IMR-90 (cell line): ENCODE data around the gene FAM83G. TPM values are rescaled to one million over a fixed set of nuclear protein-coding genes. Genes with fewer than 3 reads are reported as not detected.

Experiments used
- ATAC-seq: fragments of 200-7000 bp; cut with Tn5 transposase; 2 replicates; pipeline ENCODE4 v1.9.1; 2020; ENCODE audit warnings: low read depth, mild to moderate bottlenecking, moderate library complexity
- BruUV-seq: library from RNA; stranded (reverse); fragments of 400-500 nt; replicated peaks from 2 replicates; lab custom pipeline; 2021; lab: Mats Ljungman, UMichigan
- CTCF ChIA-PET: fragments of 300-600 bp; formaldehyde crosslinking; extraction: SDS; loops from one replicate; lab custom pipeline; 2021; ENCODE audit warnings: antibody characterized with exemption; lab: Yijun Ruan, JAX
- POLR2A ChIA-PET: fragments of 300-600 bp; sonication (Branson Sonifier 250); formaldehyde crosslinking; loops from one replicate; lab custom pipeline; 2022; ENCODE audit warnings: antibody characterized with exemption; ENCODE audit not compliant: unreplicated experiment; lab: Charles Lee
- DNase-seq: peaks from one replicate; pipeline ENCODE4 v3.0.0; 2013
- H2AFZ ChIP-seq: replicated peaks from 2 replicates; pipeline ENCODE3; 2013; ENCODE audit warnings: low read length, mild to moderate bottlenecking; ENCODE audit not compliant: poor library complexity
- H2AK5ac ChIP-seq: 2 replicates; pipeline ENCODE4 v1.6.1; 2013; ENCODE audit warnings: low read depth, low read length, inconsistent platforms
- H2AK9ac ChIP-seq: replicated peaks from 2 replicates; pipeline ENCODE3; 2013; ENCODE audit warnings: mild to moderate bottlenecking, low read depth, low read length, moderate library complexity; ENCODE audit not compliant: poor library complexity
- H2BK120ac ChIP-seq: 2 replicates; pipeline ENCODE4 v1.6.1; 2013; ENCODE audit warnings: low read depth, low read length, inconsistent platforms
- H2BK15ac ChIP-seq: 3 replicates; pipeline ENCODE4 v1.6.1; 2013; ENCODE audit warnings: low read depth, low read length, inconsistent platforms
- H2BK20ac ChIP-seq: 2 replicates; pipeline ENCODE4 v1.6.1; 2013; ENCODE audit warnings: low read depth, mild to moderate bottlenecking, inconsistent platforms, low read length, moderate library complexity
- H2BK5ac ChIP-seq: 2 replicates; pipeline ENCODE4 v1.6.1; 2013; ENCODE audit warnings: mild to moderate bottlenecking, low read depth, low read length, inconsistent platforms; ENCODE audit not compliant: poor library complexity, severe bottlenecking
- H3K14ac ChIP-seq: replicated peaks from 2 replicates; pipeline ENCODE4 v1.6.1; 2013; ENCODE audit warnings: low read depth, low read length, inconsistent platforms
- H3K18ac ChIP-seq: 2 replicates; pipeline ENCODE4 v1.6.1; 2013; ENCODE audit warnings: low read depth, low read length, control low read depth
- H3K23ac ChIP-seq: 2 replicates; pipeline ENCODE4 v1.6.1; 2013; ENCODE audit warnings: low read depth, low read length, inconsistent platforms
- H3K27ac ChIP-seq: 2 replicates; pipeline ENCODE4 v1.5.1; 2013; ENCODE audit warnings: mild to moderate bottlenecking, control low read depth, low read length; ENCODE audit not compliant: insufficient read depth
- H3K27me3 ChIP-seq: 2 replicates; pipeline ENCODE4 v1.6.1; 2013; ENCODE audit warnings: low read length; ENCODE audit not compliant: control insufficient read depth, insufficient read depth
- H3K36me3 ChIP-seq: 2 replicates; pipeline ENCODE4 v1.6.1; 2013; ENCODE audit warnings: low read length, mixed read lengths; ENCODE audit not compliant: control insufficient read depth, insufficient read depth
- H3K4ac ChIP-seq: 2 replicates; pipeline ENCODE4 v1.6.1; 2013; ENCODE audit warnings: low read depth, low read length, inconsistent platforms
- H3K4me1 ChIP-seq: 2 replicates; pipeline ENCODE4 v1.6.1; 2013; ENCODE audit warnings: low read length, mixed read lengths; ENCODE audit not compliant: control insufficient read depth, insufficient read depth
- H3K4me2 ChIP-seq: 2 replicates; pipeline ENCODE4 v1.6.1; 2013; ENCODE audit warnings: low read depth, mild to moderate bottlenecking, control low read depth, low read length, moderate library complexity
- H3K4me3 ChIP-seq: 2 replicates; pipeline ENCODE4 v1.5.1; 2013; ENCODE audit warnings: low read depth, mild to moderate bottlenecking, control low read depth, low read length, moderate library complexity; ENCODE audit not compliant: insufficient read depth
- H3K56ac ChIP-seq: 2 replicates; pipeline ENCODE4 v1.6.1; 2013; ENCODE audit warnings: low read length, inconsistent platforms; ENCODE audit not compliant: insufficient read depth; ENCODE audit errors: extremely low read depth
- H3K79me1 ChIP-seq, 2 experiments: 2 replicates each; pipeline ENCODE4 v1.6.1; 2013; ENCODE audit warnings: low read length in 2 of 2, inconsistent platforms in 1 of 2, low read depth in 1 of 2
- H3K9ac ChIP-seq: 2 replicates; pipeline ENCODE4 v1.6.1; 2013; ENCODE audit warnings: low read depth, low read length, control low read depth
- H3K9me1 ChIP-seq: 2 replicates; pipeline ENCODE4 v1.6.1; 2013; ENCODE audit warnings: low read length, inconsistent platforms; ENCODE audit not compliant: insufficient read depth
- H3K9me3 ChIP-seq: 2 replicates; pipeline ENCODE4 v1.6.1; 2013; ENCODE audit warnings: low read length; ENCODE audit not compliant: control insufficient read depth, insufficient read depth
- H4K20me1 ChIP-seq: 2 replicates; pipeline ENCODE4 v1.6.1; 2013; ENCODE audit warnings: low read length, inconsistent platforms; ENCODE audit not compliant: insufficient read depth
- H4K5ac ChIP-seq: 2 replicates; pipeline ENCODE4 v1.6.1; 2013; ENCODE audit warnings: mild to moderate bottlenecking, low read depth, low read length, control low read depth
- H4K8ac ChIP-seq, 2 experiments: 2 replicates each; pipeline ENCODE4 v1.6.1; 2013; ENCODE audit warnings: low read depth in 2 of 2, low read length in 2 of 2, control low read depth in 1 of 2, inconsistent platforms in 1 of 2
- H4K91ac ChIP-seq: 2 replicates; pipeline ENCODE4 v1.6.1; 2013; ENCODE audit warnings: low read depth, low read length, inconsistent platforms; ENCODE audit not compliant: insufficient read depth
- BHLHE40 ChIP-seq: fragments of 150-350 bp; IDR thresholded peaks from 2 replicates; pipeline ENCODE4 v1.6.1; 2016; ENCODE audit warnings: mild to moderate bottlenecking, low read depth, low read length
- CHD1 ChIP-seq: IDR thresholded peaks from 2 replicates; pipeline ENCODE4 v1.6.1; 2012; ENCODE audit warnings: low read depth, low read length, improper control_type of control experiment
- RAD21 ChIP-seq: IDR thresholded peaks from 2 replicates; pipeline ENCODE4 v1.6.1; 2012; ENCODE audit warnings: low read length, improper control_type of control experiment
- WGBS, 2 experiments: methylation state at CpG; one replicate each; pipeline versions ENCODE4 v1.1.5 to v1.1.7; 2013; ENCODE audit warnings: missing lambda C conversion rate in 2 of 2; ENCODE audit not compliant: insufficient read length in 1 of 2; ENCODE audit errors: extremely low coverage in 2 of 2; 5-methylcytosine and 5-hydroxymethylcytosine counted together
- dilution Hi-C: fragments of 300-500 bp; cut with HindIII; formaldehyde crosslinking; loops from one replicate; pipeline ENCODE4 v1.14.3; 2018; ENCODE audit warnings: low sequenced_read_pairs; ENCODE audit not compliant: unreplicated experiment
- in situ Hi-C: fragments of 300-500 bp; cut with MboI; formaldehyde crosslinking; loops from 3 replicates; pipeline ENCODE4 v1.14.3; 2019; ENCODE audit warnings: low sequenced_read_pairs, inconsistent platforms, mixed read lengths
- intact Hi-C: fragments of 100-400 bp; cut with micrococcal nuclease; formaldehyde crosslinking; loops from 2 replicates; pipeline ENCODE4 v1.10.0; 2022
- polyA plus RNA-seq, 3 experiments: library from polyadenylated mRNA; depleted of rRNA; stranded (reverse); fragments of >200 nt; gene quantifications; 2 replicates each; pipeline ENCODE4 v1.2.3, GENCODE V29; 2012; ENCODE audit warnings: low replicate concordance in 1 of 3
- total RNA-seq: library from RNA; depleted of rRNA; stranded (reverse); fragments of >200 nt; gene quantifications from 2 replicates; pipeline ENCODE4 v1.2.3, GENCODE V29; 2012

The FAM83G gene
- total and polyA plus RNA-seq, 2 of the 4 experiments (the other 2 are of a cell fraction), result 9.5 to 12.6 TPM

- no peak overlapping the region for H2AK5ac ChIP-seq
- H2AFZ ChIP-seq, result no peak overlapping the region
- ATAC-seq, result no peak
- H3K23ac ChIP-seq, result no peak overlapping the region
- dilution Hi-C loops, result no loop called here
- H4K8ac ChIP-seq, result no peak overlapping the region
- H3K27ac ChIP-seq, result no peak overlapping the region
- H3K18ac ChIP-seq, result no peak overlapping the region
- H3K79me1 ChIP-seq, result peaks cover 16 to 31% of the 10 kb centered on the region in 2 experiments
- no peak overlapping the region for H3K4me2 ChIP-seq
- no peak overlapping the region for H2BK5ac ChIP-seq
- no peaks in the 10 kb centered on the region for H3K4me1 ChIP-seq
- no peaks in the 10 kb centered on the region for H3K27me3 ChIP-seq
- H3K9me1 ChIP-seq, result peaks cover 9% of the 10 kb centered on the region
- no peaks in the 10 kb centered on the region for H3K9me3 ChIP-seq
- H2AK9ac ChIP-seq, result no peak overlapping the region
- intact Hi-C loops, result no loop called here
- H3K36me3 ChIP-seq, result peaks cover 50% of the 10 kb centered on the region
- no peak overlapping the region for H4K5ac ChIP-seq
- H3K4me3 ChIP-seq, result no peak overlapping the region
- in situ Hi-C loops, result no loop called here
- no peak overlapping the region for H3K4ac ChIP-seq
- WGBS, 2 experiments, result 93% methylated on average over 7 of the region's 13 CpGs; no CpG with 5 or more reads in 1 of the 2 experiments
- ChIA-PET CTCF (no interaction called here), POLR2A (interaction anchor here (0.7 kb wide), 1 partner anchor 26 kb away, joined by 3 read pairs; no protein-coding TSS in a partner anchor)
- H2BK15ac ChIP-seq, result no peak overlapping the region
- no peak overlapping the region for H4K91ac ChIP-seq
- no peak overlapping the region for H3K14ac ChIP-seq
- no peak for DNase-seq
- H2BK20ac ChIP-seq, result no peak overlapping the region
- H3K9ac ChIP-seq, result no peak overlapping the region
- BruUV-seq, result no TSS peak
- H3K56ac ChIP-seq, result no peak overlapping the region
- no peak overlapping the region for H2BK120ac ChIP-seq
- no peaks in the 10 kb centered on the region for H4K20me1 ChIP-seq
- no peak for TF ChIP-seq CHD1
- TF ChIP-seq BHLHE40, result no peak
- TF ChIP-seq RAD21, result no peak
These were observed 29.0 kb downstream of the FAM83G start for GRCh38 chr17:18975597-18975996.
